AG08395 (cell line): ENCODE measurements around the gene SLC7A5.
"Not testable (repeated sequence)": the region's sequence is repeated elsewhere in the genome, so short reads cannot be mapped to it uniquely, and the experiment has no call there.

Experiments used
- DNase-seq: peaks from one replicate; pipeline ENCODE4 v3.0.0; 2012; ENCODE audit warnings: mixed read lengths, low spot score

Gene SLC7A5

GRCh38 chr16:87869061-87869878 is at the start of gene SLC7A5:
Gene SLC7A5, minus strand, starts transcription at chr16:87869507. Its CDS starts 85 bp downstream, at chr16:87869422.
- DNase-seq: peak; percentile 59

DNA sequence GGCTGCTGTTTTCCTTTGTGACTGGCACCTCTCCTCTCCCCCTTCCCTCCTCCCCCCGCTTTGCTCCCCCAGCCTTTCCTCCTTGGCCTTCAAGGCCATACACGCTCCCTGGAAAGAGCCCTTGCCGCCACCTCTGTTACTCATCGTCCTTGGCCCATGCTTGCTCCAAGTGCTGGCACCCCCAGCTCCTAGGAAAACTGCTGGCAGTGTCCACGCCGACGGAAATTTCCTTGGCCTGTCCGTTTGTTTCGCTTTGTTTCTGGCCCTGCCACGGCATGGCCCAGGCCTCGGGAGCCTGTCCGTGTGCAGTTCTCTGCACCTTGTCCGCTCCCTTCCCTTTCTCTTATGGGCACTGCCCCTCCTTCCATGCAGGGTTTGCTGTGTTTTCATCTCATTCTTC is 49.0 kb upstream of the SLC7A5 start:
- peak; percentile 49 for DNase-seq

- DNase-seq: no peak
These were observed 48.2 kb upstream of the SLC7A5 start for GRCh38 chr16:87917503-87917902.

GRCh38 chr16:87914812-87915211 is 45.5 kb upstream of the SLC7A5 start:
- DNase-seq: no peak

DNA sequence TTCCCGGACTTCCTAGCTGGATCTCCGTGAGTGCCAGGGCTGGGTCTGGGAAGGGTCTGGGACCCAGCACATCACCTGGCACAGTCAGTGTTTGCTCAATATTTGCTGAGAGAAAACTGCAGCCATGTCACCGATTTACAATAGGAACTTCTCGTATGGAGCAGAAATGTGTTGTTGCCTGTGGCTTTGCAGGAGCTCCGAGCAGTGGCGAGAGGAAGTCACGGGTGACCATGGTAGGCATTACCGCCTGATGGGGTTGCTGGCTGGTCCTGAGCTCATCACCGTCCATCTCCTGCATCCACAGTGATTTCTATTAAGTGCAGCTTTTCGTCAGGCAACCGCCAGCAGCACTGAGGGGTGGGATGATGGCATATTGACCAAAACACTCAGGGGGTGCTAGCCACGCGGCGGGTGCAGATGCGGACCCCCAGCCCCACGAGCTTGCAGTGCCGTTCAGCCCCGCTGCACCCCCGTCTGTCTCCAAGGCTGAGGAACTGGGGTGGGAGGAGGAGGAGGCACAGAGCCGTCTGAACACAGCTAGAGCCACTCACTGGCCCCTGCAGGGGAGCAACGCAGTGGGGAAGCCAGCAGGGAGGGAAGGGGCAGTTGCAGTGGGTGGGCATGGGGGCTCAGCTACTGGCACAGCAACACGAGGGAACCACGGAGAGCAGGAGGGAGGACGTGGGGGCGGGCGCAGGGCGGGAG is 44.9 kb upstream of the SLC7A5 start:
- DNase-seq: not testable (repeated sequence)

- DNase-seq: not testable (repeated sequence)
These were observed 43.4 kb upstream of the SLC7A5 start for GRCh38 chr16:87912691-87913090.

- DNase-seq: peak; percentile 69
These were observed 41.9 kb upstream of the SLC7A5 start for GRCh38 chr16:87911106-87911763.

GRCh38 chr16:87909203-87909935 is 40.1 kb upstream of the SLC7A5 start:
- peak; percentile 67 for DNase-seq

DNA sequence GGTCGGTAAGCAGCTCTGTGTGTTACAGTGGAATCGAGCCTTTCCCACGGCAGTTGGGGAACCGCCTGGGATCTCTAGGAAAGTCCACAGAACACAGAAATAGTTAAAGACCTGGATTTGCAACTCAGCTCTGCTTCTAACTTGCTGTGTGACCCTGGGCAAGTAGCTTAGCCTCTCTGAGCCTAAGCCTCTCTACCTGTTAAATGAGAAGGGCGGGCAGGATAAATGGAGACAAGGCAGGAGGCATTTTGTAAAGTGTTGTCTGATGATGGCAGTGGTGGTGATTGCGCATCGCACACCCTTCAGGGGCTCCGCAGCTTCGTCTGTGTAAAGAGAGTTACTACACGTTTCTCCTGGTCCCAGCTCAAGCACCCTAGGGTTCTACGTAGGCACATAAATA is 38.8 kb upstream of the SLC7A5 start:
- not testable (repeated sequence) for DNase-seq

DNA sequence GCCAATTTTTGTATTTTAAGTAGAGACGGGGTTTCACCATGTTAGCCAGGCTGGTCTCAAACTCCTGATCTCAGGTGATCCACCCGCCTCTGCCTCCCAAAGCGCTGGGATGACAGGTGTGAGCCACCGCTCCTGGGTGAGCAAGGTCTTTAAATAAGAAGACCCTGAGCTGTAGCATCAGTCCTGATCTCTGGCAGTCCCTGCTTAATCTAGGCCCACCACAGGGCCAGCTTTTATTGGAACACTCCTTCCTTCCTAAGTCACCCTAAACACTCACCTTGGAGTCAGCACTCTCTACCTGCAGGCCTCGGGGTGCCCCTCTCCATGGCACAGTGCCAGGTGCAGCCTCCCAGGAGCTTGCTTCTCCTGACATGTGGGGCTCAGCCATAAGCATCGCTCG is 36.2 kb upstream of the SLC7A5 start:
- DNase-seq: not testable (repeated sequence)

GRCh38 chr16:87904963-87905362 is 35.7 kb upstream of the SLC7A5 start:
- not testable (repeated sequence) for DNase-seq

DNA sequence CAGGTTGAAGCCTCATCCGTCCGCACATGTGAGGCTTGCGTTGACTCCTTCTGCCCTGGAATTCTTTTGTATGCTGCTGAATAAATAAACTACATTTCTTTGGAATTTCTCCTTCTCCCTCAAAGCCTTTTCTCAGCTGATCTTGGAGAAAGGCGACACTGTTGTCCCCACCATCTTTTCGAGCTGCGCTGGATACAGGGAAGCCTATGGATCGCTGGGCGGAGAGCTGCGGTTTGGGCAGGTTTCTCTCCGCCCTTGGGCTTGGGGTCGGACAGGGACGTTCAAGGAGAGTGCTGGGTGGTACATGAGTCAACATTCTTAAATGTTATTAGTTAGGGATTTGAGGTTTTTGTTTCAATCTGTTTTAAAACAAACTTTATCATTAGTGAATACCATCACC is 31.2 kb upstream of the SLC7A5 start:
- DNase-seq: not testable (repeated sequence)

DNA sequence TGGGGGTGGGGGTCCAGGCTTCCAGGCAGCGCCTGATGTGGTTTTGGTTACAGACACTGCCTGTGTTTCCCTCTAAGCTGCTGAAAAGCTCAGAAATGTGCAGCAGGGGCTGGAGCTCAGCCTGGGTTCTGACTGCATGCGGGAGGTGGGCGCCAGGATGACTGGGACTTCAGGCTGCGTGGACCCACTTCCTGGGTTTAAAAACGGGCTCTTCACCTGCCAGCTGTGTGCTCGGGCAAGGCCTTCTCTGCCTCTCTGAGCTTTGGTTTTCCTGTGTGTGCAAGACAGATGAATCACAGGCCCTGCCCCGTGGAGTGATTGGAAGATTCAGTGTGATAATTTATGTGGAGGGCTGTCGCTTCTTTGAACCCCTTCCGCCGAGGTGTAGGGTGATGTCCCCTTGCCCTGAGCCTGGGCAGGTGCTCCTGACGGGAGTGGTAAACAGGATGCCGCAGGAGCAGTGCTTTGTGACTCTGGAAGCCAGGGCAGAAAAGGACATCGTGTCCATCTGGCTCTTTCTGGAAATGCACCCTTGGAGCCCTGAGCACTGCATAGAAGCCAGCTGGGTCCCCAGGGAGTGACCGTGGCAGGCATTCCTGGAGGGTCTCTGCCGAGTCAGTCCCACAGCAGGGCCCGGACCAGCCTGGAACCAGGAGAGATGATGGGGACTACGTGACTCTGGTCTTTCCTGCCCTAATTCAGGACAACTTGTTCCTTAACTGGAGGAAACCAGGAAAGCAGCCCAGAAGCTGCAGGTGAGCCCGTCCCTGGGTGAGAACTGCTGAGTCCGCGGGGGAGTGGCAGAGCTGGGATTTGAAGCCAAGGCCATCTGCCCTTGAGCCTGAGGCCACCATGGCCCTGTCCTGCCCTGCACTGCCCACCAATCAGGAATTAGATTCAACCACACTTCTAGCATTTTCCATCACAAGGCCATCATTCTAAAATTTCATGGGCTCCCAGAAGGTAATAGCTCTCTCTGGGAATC is 28.5 kb upstream of the SLC7A5 start:
- DNase-seq: no peak

GRCh38 chr16:87896924-87897520 is 27.7 kb upstream of the SLC7A5 start:
- DNase-seq: not testable (repeated sequence)

DNA sequence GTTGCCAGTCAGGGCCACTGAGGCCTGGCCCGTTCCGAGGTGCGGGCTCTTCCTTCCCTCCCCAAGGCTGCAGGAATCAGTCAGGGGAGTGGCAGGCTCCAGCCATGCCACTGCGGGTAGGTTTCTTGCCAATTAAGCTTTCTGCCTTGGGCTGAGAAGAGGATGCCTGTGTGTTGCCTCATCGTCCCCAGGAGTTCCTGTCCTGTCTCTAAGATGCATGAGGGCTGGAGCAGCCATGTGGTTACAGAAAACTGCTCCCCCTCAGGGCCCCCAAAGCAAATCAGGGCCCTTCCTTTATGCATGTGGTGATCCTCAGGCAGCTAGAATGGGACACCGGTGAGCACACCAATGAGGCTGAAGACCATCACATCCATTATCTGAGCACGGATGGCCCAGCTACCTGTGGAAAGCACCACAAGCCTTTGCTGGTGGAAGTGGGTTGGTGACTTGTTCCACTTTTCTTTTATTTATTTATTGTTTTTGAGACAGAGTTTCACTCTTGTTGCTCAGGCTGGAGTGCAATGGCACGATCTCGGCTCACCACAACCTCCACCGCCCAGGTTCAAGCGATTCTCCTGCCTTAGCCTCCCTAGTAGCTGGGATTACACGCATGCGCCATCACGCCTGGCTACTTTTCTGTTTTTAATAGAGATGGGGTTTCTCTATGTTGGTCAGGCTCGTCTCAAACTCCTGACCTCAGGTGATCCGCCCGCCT is 27.0 kb upstream of the SLC7A5 start:
- peak; percentile 50 for DNase-seq

GRCh38 chr16:87895641-87896141 is 26.4 kb upstream of the SLC7A5 start:
- peak; percentile 49 for DNase-seq

DNA sequence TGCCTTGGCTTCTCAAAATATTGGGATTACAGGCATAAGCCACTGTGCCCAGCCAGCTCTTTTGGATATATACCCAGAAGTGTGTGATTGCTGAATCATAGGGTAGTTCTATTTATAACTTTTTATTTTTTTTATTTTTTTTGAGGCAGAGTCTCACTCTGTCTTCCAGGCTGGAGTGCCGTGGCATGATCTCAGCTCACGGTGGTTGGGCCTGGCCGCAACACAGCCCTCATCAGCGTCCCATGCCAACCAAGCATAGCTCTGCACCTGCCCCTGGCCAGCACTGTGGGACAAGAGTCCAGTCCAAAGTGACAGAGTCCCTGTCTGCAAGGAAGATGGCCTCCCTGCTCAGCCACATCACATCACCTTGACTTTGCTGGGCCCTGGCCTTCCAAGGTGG is 24.7 kb upstream of the SLC7A5 start:
- DNase-seq: not testable (repeated sequence)

- DNase-seq: no peak
These were observed 22.5 kb upstream of the SLC7A5 start for GRCh38 chr16:87891764-87892163.

DNA sequence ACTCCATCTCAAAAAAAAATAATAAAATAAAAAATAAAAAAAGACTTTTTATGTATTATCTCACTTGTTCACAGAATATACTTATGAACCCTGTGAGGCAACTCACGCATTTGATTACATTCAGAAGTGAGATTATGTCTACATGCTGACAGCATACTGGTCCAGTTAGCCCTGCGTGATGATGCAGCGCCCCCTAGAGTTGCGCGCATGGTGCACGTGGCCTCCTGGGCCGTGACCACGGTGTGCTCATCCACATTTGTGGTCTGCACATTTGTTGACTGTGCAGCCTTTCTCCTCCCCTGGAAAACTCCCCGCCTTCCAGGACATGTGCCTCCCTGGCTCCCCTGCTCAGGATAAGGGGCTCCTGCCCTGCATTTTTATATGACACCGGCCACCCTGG is 20.5 kb upstream of the SLC7A5 start:
- not testable (repeated sequence) for DNase-seq
